Esophagus squamous epithelium (tissue), 4 donors: Measurements from ENCODE around the gene ZNF622.

Experiments used
- CTCF ChIP-seq, 6 experiments: fragments of 450-650 bp in 4 of 6; fragments of 200-600 bp in 2 of 6; sonication (generic) in 2 of 6; IDR thresholded peaks; one replicate each; pipeline ENCODE4 v1.5.1; 2016 to 2019; ENCODE audit warnings: antibody characterized with exemption in 6 of 6, mild to moderate bottlenecking in 4 of 6, moderate library complexity in 4 of 6
- POLR2A ChIP-seq, 4 donors: fragments of 450-650 bp; IDR thresholded peaks; one replicate each; pipeline ENCODE4 v1.6.1; 2017; ENCODE audit warnings: antibody characterized with exemption in 4 of 4, mild to moderate bottlenecking in 4 of 4, moderate library complexity in 3 of 4

DNA sequence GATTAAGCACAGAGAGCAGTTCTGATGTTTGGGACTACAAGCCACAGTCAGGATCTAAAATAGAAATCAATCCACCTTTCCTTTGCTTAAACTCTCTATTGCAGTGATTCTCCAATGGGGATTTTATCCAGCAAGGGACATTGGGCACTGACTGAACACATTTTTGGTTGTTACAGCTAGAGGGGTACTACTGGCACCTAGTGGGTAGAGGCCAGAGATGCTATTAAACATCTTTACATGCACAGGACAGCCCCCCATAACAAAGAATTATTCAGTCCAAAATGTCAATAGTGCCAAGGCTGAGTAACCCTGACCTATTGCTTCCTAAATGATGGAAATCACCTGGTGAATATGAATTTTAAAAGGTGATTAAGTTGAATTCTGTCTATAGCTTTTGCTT, 12.0 kb downstream of the ZNF622 start:
- TF ChIP-seq CTCF (IDR thresholded peaks at IDR 0.05): no peak
- TF ChIP-seq POLR2A (IDR thresholded peaks at IDR 0.05): no peak
